Uterus (tissue), 2 donors: Measurements from ENCODE around the gene VIT.

Experiments
- POLR2A ChIP-seq, 2 donors: fragments of 450-650 bp; IDR thresholded peaks; one replicate each; pipeline ENCODE4 v1.6.1; 2016; ENCODE audit warnings: antibody characterized with exemption in 2 of 2, mild to moderate bottlenecking in 1 of 2, moderate library complexity in 1 of 2
- TF ChIP-seq, protein P1 (sequence below), 4 experiments: fragments of 200-600 bp in 2 of 4; fragments of 450-650 bp in 2 of 4; sonication (generic) in 2 of 4; IDR thresholded peaks; one replicate each; pipeline ENCODE4 v1.5.1; 2016 to 2019; ENCODE audit warnings: antibody characterized with exemption in 4 of 4, mild to moderate bottlenecking in 2 of 4, moderate library complexity in 1 of 4

GRCh38 chr2:36807223-36807886 lies 110.8 kb downstream of the VIT start:
- TF ChIP-seq POLR2A (IDR thresholded peaks at IDR 0.05): no peak
- TF ChIP-seq, protein P1, sequence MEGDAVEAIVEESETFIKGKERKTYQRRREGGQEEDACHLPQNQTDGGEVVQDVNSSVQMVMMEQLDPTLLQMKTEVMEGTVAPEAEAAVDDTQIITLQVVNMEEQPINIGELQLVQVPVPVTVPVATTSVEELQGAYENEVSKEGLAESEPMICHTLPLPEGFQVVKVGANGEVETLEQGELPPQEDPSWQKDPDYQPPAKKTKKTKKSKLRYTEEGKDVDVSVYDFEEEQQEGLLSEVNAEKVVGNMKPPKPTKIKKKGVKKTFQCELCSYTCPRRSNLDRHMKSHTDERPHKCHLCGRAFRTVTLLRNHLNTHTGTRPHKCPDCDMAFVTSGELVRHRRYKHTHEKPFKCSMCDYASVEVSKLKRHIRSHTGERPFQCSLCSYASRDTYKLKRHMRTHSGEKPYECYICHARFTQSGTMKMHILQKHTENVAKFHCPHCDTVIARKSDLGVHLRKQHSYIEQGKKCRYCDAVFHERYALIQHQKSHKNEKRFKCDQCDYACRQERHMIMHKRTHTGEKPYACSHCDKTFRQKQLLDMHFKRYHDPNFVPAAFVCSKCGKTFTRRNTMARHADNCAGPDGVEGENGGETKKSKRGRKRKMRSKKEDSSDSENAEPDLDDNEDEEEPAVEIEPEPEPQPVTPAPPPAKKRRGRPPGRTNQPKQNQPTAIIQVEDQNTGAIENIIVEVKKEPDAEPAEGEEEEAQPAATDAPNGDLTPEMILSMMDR (IDR thresholded peaks at IDR 0.05): no peak
